IMR-90 (cell line): ENCODE data around the gene ZNF524. TPM values are rescaled to one million over a fixed set of nuclear protein-coding genes. Genes with fewer than 3 reads are reported as not detected.

Source experiments
- ATAC-seq: fragments of 200-7000 bp; cut with Tn5 transposase; 2 replicates; pipeline ENCODE4 v1.9.1; 2020; ENCODE audit warnings: low read depth, mild to moderate bottlenecking, moderate library complexity
- BruUV-seq: library from RNA; stranded (reverse); fragments of 400-500 nt; replicated peaks from 2 replicates; lab custom pipeline; 2021; lab: Mats Ljungman, UMichigan
- CTCF ChIA-PET: fragments of 300-600 bp; formaldehyde crosslinking; extraction: SDS; loops from one replicate; lab custom pipeline; 2021; ENCODE audit warnings: antibody characterized with exemption; lab: Yijun Ruan, JAX
- POLR2A ChIA-PET: fragments of 300-600 bp; sonication (Branson Sonifier 250); formaldehyde crosslinking; loops from one replicate; lab custom pipeline; 2022; ENCODE audit warnings: antibody characterized with exemption; ENCODE audit not compliant: unreplicated experiment; lab: Charles Lee
- DNase-seq: peaks from one replicate; pipeline ENCODE4 v3.0.0; 2013
- H2AFZ ChIP-seq: replicated peaks from 2 replicates; pipeline ENCODE3; 2013; ENCODE audit warnings: low read length, mild to moderate bottlenecking; ENCODE audit not compliant: poor library complexity
- H2AK5ac ChIP-seq: 2 replicates; pipeline ENCODE4 v1.6.1; 2013; ENCODE audit warnings: low read depth, low read length, inconsistent platforms
- H2AK9ac ChIP-seq: replicated peaks from 2 replicates; pipeline ENCODE3; 2013; ENCODE audit warnings: mild to moderate bottlenecking, low read depth, low read length, moderate library complexity; ENCODE audit not compliant: poor library complexity
- H2BK120ac ChIP-seq: 2 replicates; pipeline ENCODE4 v1.6.1; 2013; ENCODE audit warnings: low read depth, low read length, inconsistent platforms
- H2BK15ac ChIP-seq: 3 replicates; pipeline ENCODE4 v1.6.1; 2013; ENCODE audit warnings: low read depth, low read length, inconsistent platforms
- H2BK20ac ChIP-seq: 2 replicates; pipeline ENCODE4 v1.6.1; 2013; ENCODE audit warnings: low read depth, mild to moderate bottlenecking, inconsistent platforms, low read length, moderate library complexity
- H2BK5ac ChIP-seq: 2 replicates; pipeline ENCODE4 v1.6.1; 2013; ENCODE audit warnings: mild to moderate bottlenecking, low read depth, low read length, inconsistent platforms; ENCODE audit not compliant: poor library complexity, severe bottlenecking
- H3K14ac ChIP-seq: replicated peaks from 2 replicates; pipeline ENCODE4 v1.6.1; 2013; ENCODE audit warnings: low read depth, low read length, inconsistent platforms
- H3K18ac ChIP-seq: 2 replicates; pipeline ENCODE4 v1.6.1; 2013; ENCODE audit warnings: low read depth, low read length, control low read depth
- H3K23ac ChIP-seq: 2 replicates; pipeline ENCODE4 v1.6.1; 2013; ENCODE audit warnings: low read depth, low read length, inconsistent platforms
- H3K27ac ChIP-seq: 2 replicates; pipeline ENCODE4 v1.5.1; 2013; ENCODE audit warnings: mild to moderate bottlenecking, control low read depth, low read length; ENCODE audit not compliant: insufficient read depth
- H3K27me3 ChIP-seq: 2 replicates; pipeline ENCODE4 v1.6.1; 2013; ENCODE audit warnings: low read length; ENCODE audit not compliant: control insufficient read depth, insufficient read depth
- H3K36me3 ChIP-seq: 2 replicates; pipeline ENCODE4 v1.6.1; 2013; ENCODE audit warnings: low read length, mixed read lengths; ENCODE audit not compliant: control insufficient read depth, insufficient read depth
- H3K4ac ChIP-seq: 2 replicates; pipeline ENCODE4 v1.6.1; 2013; ENCODE audit warnings: low read depth, low read length, inconsistent platforms
- H3K4me1 ChIP-seq: 2 replicates; pipeline ENCODE4 v1.6.1; 2013; ENCODE audit warnings: low read length, mixed read lengths; ENCODE audit not compliant: control insufficient read depth, insufficient read depth
- H3K4me2 ChIP-seq: 2 replicates; pipeline ENCODE4 v1.6.1; 2013; ENCODE audit warnings: low read depth, mild to moderate bottlenecking, control low read depth, low read length, moderate library complexity
- H3K4me3 ChIP-seq: 2 replicates; pipeline ENCODE4 v1.5.1; 2013; ENCODE audit warnings: low read depth, mild to moderate bottlenecking, control low read depth, low read length, moderate library complexity; ENCODE audit not compliant: insufficient read depth
- H3K56ac ChIP-seq: 2 replicates; pipeline ENCODE4 v1.6.1; 2013; ENCODE audit warnings: low read length, inconsistent platforms; ENCODE audit not compliant: insufficient read depth; ENCODE audit errors: extremely low read depth
- H3K79me1 ChIP-seq, 2 experiments: 2 replicates each; pipeline ENCODE4 v1.6.1; 2013; ENCODE audit warnings: low read length in 2 of 2, inconsistent platforms in 1 of 2, low read depth in 1 of 2
- H3K9ac ChIP-seq: 2 replicates; pipeline ENCODE4 v1.6.1; 2013; ENCODE audit warnings: low read depth, low read length, control low read depth
- H3K9me1 ChIP-seq: 2 replicates; pipeline ENCODE4 v1.6.1; 2013; ENCODE audit warnings: low read length, inconsistent platforms; ENCODE audit not compliant: insufficient read depth
- H3K9me3 ChIP-seq: 2 replicates; pipeline ENCODE4 v1.6.1; 2013; ENCODE audit warnings: low read length; ENCODE audit not compliant: control insufficient read depth, insufficient read depth
- H4K20me1 ChIP-seq: 2 replicates; pipeline ENCODE4 v1.6.1; 2013; ENCODE audit warnings: low read length, inconsistent platforms; ENCODE audit not compliant: insufficient read depth
- H4K5ac ChIP-seq: 2 replicates; pipeline ENCODE4 v1.6.1; 2013; ENCODE audit warnings: mild to moderate bottlenecking, low read depth, low read length, control low read depth
- H4K8ac ChIP-seq, 2 experiments: 2 replicates each; pipeline ENCODE4 v1.6.1; 2013; ENCODE audit warnings: low read depth in 2 of 2, low read length in 2 of 2, control low read depth in 1 of 2, inconsistent platforms in 1 of 2
- H4K91ac ChIP-seq: 2 replicates; pipeline ENCODE4 v1.6.1; 2013; ENCODE audit warnings: low read depth, low read length, inconsistent platforms; ENCODE audit not compliant: insufficient read depth
- BHLHE40 ChIP-seq: fragments of 150-350 bp; IDR thresholded peaks from 2 replicates; pipeline ENCODE4 v1.6.1; 2016; ENCODE audit warnings: mild to moderate bottlenecking, low read depth, low read length
- CEBPB ChIP-seq: IDR thresholded peaks from 2 replicates; pipeline ENCODE4 v1.6.1; 2012; ENCODE audit warnings: low read depth, low read length, improper control_type of control experiment
- CHD1 ChIP-seq: IDR thresholded peaks from 2 replicates; pipeline ENCODE4 v1.6.1; 2012; ENCODE audit warnings: low read depth, low read length, improper control_type of control experiment
- MAFK ChIP-seq: IDR thresholded peaks from 2 replicates; pipeline ENCODE4 v1.6.1; 2012; ENCODE audit warnings: low read depth, low read length, improper control_type of control experiment
- MAZ ChIP-seq: IDR thresholded peaks from 2 replicates; pipeline ENCODE4 v1.6.1; 2012; ENCODE audit warnings: low read depth, mild to moderate bottlenecking, low read length, improper control_type of control experiment, moderate library complexity, borderline replicate concordance
- NFE2L2 ChIP-seq: fragments of 150-350 bp; IDR thresholded peaks from 2 replicates; pipeline ENCODE4 v1.6.1; 2016; ENCODE audit warnings: low read depth, mild to moderate bottlenecking, low read length
- POLR2A ChIP-seq: IDR thresholded peaks from 2 replicates; pipeline ENCODE4 v1.6.1; 2012; ENCODE audit warnings: mild to moderate bottlenecking, low read depth, low read length
- RAD21 ChIP-seq: IDR thresholded peaks from 2 replicates; pipeline ENCODE4 v1.6.1; 2012; ENCODE audit warnings: low read length, improper control_type of control experiment
- RCOR1 ChIP-seq: IDR thresholded peaks from 2 replicates; pipeline ENCODE4 v1.6.1; 2012; ENCODE audit warnings: mild to moderate bottlenecking, low read length, improper control_type of control experiment; ENCODE audit not compliant: insufficient replicate concordance
- RFX5 ChIP-seq: IDR thresholded peaks from 2 replicates; pipeline ENCODE4 v1.8.0; 2012; ENCODE audit warnings: low read depth, mild to moderate bottlenecking, low read length, moderate library complexity
- SMC3 ChIP-seq: fragments of 150-350 bp; IDR thresholded peaks from 2 replicates; pipeline ENCODE4 v1.6.1; 2016; ENCODE audit warnings: low read depth, mild to moderate bottlenecking, antibody characterized with exemption, low read length, moderate library complexity
- WGBS, 2 experiments: methylation state at CpG; one replicate each; pipeline versions ENCODE4 v1.1.5 to v1.1.7; 2013; ENCODE audit warnings: missing lambda C conversion rate in 2 of 2; ENCODE audit not compliant: insufficient read length in 1 of 2; ENCODE audit errors: extremely low coverage in 2 of 2; 5-methylcytosine and 5-hydroxymethylcytosine counted together
- dilution Hi-C: fragments of 300-500 bp; cut with HindIII; formaldehyde crosslinking; loops from one replicate; pipeline ENCODE4 v1.14.3; 2018; ENCODE audit warnings: low sequenced_read_pairs; ENCODE audit not compliant: unreplicated experiment
- in situ Hi-C: fragments of 300-500 bp; cut with MboI; formaldehyde crosslinking; loops from 3 replicates; pipeline ENCODE4 v1.14.3; 2019; ENCODE audit warnings: low sequenced_read_pairs, inconsistent platforms, mixed read lengths
- intact Hi-C: fragments of 100-400 bp; cut with micrococcal nuclease; formaldehyde crosslinking; loops from 2 replicates; pipeline ENCODE4 v1.10.0; 2022
- polyA plus RNA-seq, 3 experiments: library from polyadenylated mRNA; depleted of rRNA; stranded (reverse); fragments of >200 nt; gene quantifications; 2 replicates each; pipeline ENCODE4 v1.2.3, GENCODE V29; 2012; ENCODE audit warnings: low replicate concordance in 1 of 3
- total RNA-seq: library from RNA; depleted of rRNA; stranded (reverse); fragments of >200 nt; gene quantifications from 2 replicates; pipeline ENCODE4 v1.2.3, GENCODE V29; 2012
- TF ChIP-seq, protein P1 (sequence below): fragments of 150-350 bp; IDR thresholded peaks from 2 replicates; pipeline ENCODE4 v1.6.1; 2016; ENCODE audit warnings: low read depth, mild to moderate bottlenecking, low read length, moderate library complexity, borderline replicate concordance
- TF ChIP-seq, protein P2 (sequence below): conservative IDR thresholded peaks from 2 replicates; pipeline ENCODE4 v1.5.1; 2012; ENCODE audit warnings: mild to moderate bottlenecking, low read depth, low read length, improper control_type of control experiment
- TF ChIP-seq, protein P3 (sequence below): fragments of 150-350 bp; IDR thresholded peaks from 2 replicates; pipeline ENCODE4 v1.6.1; 2017; ENCODE audit warnings: mild to moderate bottlenecking, antibody characterized with exemption, low read length, low read depth

Gene ZNF524
- total and polyA plus RNA-seq, 2 of the 4 experiments (the other 2 are of a cell fraction), result 2.3 to 6.6 TPM

DNA sequence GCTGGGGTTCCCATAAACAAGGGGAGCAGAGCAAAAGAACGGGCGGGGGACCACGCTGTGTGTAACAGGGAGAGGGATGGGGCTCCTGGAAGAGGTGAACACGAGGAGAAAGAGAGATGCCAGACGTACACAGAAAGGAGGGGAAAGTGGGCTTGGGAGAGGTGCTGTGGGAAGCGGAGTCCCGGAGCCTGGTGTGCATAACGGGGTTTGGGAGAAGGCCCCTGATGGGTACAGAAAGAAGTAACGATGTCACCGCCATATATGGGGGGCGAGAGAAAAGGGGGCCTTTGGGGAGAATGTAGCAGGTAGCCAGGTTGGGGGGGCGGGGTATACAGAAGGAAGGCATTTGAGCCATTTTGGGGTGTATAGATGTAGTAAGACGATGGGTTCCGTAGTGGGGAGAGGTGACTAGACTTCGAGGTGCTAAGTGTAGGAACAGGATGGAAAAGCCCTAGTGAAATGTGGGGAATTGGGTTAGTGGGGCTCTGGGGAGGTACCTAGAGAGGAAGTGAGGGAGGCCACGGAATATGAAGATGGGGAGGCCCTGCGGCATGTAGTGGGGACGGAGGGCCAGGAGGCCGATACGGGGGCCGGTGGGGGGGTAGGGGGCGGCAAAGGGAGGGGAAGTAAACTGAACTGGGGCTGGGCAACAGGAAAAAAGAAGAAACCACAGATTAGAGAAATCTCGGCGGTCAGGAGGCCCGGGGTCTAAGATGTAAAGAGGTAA is 41.5 kb downstream of the ZNF524 start:
- Histone ChIP-seq H3K18ac (peak overlapping the region; percentile 73), H3K14ac (peak overlapping the region; percentile 98), H3K27me3 (no peaks in the 10 kb centered on the region), H2AK5ac (peak overlapping the region; percentile 79), H3K4me3 (peak overlapping the region; percentile 74), H4K5ac (peak overlapping the region; percentile 88), H3K9ac (peak overlapping the region; percentile 81), H3K23ac (peak overlapping the region; percentile 96), H3K4me2 (peak overlapping the region; percentile 93), H3K79me1 (peaks cover 23 to 80% of the 10 kb centered on the region in 2 experiments), H3K36me3 (peaks cover 16% of the 10 kb centered on the region), H3K56ac (peak overlapping the region; percentile 98), H4K8ac (peak overlapping the region; percentile 89 to 96), H2BK120ac (peak overlapping the region; percentile 16; the same call in 1 of the 2 replicates), H3K9me3 (no peaks in the 10 kb centered on the region), H3K4me1 (peaks cover 12% of the 10 kb centered on the region), H2AK9ac (peak overlapping the region; percentile 99), H2BK5ac (peak overlapping the region; percentile 75), H3K27ac (peak overlapping the region; percentile 76), H2BK20ac (no peak overlapping the region), H2BK15ac (no peak overlapping the region), H4K91ac (peak overlapping the region; percentile 90), H3K9me1 (peaks cover 5% of the 10 kb centered on the region; the same call in 1 of the 2 replicates), H3K4ac (peak overlapping the region; percentile 94), H4K20me1 (0 out of 2 replicates have a peak, but pooled peaks cover 4% of the 10 kb centered on the region), H2AFZ (peak overlapping the region; percentile 90)
- POLR2A ChIA-PET, result interaction anchor here (0.6 to 0.7 kb wide), 3 partner anchors 9 to 157 kb away, joined by 6 to 21 read pairs (median 6); no protein-coding TSS in a partner anchor
- intact Hi-C loops (no loop called here), in situ Hi-C loops (loop anchor here (25.0 kb wide), 2 partner anchors 354 to 529 kb away; partner anchors contain the start of genes BRSK1, HSPBP1 and PPP1R12C), dilution Hi-C loops (no loop called here)
- CTCF ChIA-PET, result no interaction called here
- WGBS, 2 experiments, result 3% methylated on average over 15 of the region's 25 CpGs; no CpG with 5 or more reads in 1 of the 2 experiments
- DNase-seq, result peak; percentile 18
- BruUV-seq, result no TSS peak
- peak; percentile 1 for ATAC-seq
- TF ChIP-seq RFX5, result no peak
- TF ChIP-seq SMC3, result no peak
- no peak for TF ChIP-seq CEBPB
- TF ChIP-seq, protein P1, sequence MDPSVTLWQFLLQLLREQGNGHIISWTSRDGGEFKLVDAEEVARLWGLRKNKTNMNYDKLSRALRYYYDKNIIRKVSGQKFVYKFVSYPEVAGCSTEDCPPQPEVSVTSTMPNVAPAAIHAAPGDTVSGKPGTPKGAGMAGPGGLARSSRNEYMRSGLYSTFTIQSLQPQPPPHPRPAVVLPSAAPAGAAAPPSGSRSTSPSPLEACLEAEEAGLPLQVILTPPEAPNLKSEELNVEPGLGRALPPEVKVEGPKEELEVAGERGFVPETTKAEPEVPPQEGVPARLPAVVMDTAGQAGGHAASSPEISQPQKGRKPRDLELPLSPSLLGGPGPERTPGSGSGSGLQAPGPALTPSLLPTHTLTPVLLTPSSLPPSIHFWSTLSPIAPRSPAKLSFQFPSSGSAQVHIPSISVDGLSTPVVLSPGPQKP, result no peak
- TF ChIP-seq, protein P2, sequence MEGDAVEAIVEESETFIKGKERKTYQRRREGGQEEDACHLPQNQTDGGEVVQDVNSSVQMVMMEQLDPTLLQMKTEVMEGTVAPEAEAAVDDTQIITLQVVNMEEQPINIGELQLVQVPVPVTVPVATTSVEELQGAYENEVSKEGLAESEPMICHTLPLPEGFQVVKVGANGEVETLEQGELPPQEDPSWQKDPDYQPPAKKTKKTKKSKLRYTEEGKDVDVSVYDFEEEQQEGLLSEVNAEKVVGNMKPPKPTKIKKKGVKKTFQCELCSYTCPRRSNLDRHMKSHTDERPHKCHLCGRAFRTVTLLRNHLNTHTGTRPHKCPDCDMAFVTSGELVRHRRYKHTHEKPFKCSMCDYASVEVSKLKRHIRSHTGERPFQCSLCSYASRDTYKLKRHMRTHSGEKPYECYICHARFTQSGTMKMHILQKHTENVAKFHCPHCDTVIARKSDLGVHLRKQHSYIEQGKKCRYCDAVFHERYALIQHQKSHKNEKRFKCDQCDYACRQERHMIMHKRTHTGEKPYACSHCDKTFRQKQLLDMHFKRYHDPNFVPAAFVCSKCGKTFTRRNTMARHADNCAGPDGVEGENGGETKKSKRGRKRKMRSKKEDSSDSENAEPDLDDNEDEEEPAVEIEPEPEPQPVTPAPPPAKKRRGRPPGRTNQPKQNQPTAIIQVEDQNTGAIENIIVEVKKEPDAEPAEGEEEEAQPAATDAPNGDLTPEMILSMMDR, result no peak
- no peak for TF ChIP-seq MAFK
- TF ChIP-seq RAD21, result no peak
- no peak for TF ChIP-seq BHLHE40
- TF ChIP-seq CHD1, result no peak
- no peak for TF ChIP-seq NFE2L2
- no peak for TF ChIP-seq MAZ
- TF ChIP-seq, protein P3, sequence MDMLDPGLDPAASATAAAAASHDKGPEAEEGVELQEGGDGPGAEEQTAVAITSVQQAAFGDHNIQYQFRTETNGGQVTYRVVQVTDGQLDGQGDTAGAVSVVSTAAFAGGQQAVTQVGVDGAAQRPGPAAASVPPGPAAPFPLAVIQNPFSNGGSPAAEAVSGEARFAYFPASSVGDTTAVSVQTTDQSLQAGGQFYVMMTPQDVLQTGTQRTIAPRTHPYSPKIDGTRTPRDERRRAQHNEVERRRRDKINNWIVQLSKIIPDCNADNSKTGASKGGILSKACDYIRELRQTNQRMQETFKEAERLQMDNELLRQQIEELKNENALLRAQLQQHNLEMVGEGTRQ, result no peak
- no peak for TF ChIP-seq POLR2A
- no peak for TF ChIP-seq RCOR1
